B cell (primary cell): ENCODE measurements around the gene SYNE4. TPM values are rescaled to one million over a fixed set of nuclear protein-coding genes. Genes with fewer than 3 reads are reported as not detected.
A peak's percentile ranks its signal among the peaks of the same experiment; 100 is the strongest.

Source experiments
- ATAC-seq: fragments of 200-7000 bp; cut with Tn5 transposase; one replicate; pipeline ENCODE4 v1.10.0; 2021; ENCODE audit warnings: low read depth, mild to moderate bottlenecking, moderate number of reproducible peaks, moderate library complexity
- CTCF ChIA-PET: fragments of 350-600 bp; sonication (Branson Sonifier 250); formaldehyde crosslinking; loops from one replicate; lab custom pipeline; 2021; ENCODE audit warnings: antibody characterized with exemption, inconsistent platforms; lab: Charles Lee
- POLR2A ChIA-PET: fragments of 350-600 bp; sonication (Branson Sonifier 250); formaldehyde crosslinking; loops from one replicate; lab custom pipeline; 2021; ENCODE audit warnings: antibody characterized with exemption; lab: Charles Lee
- DNase-seq: peaks from one replicate; pipeline ENCODE4 v3.0.0; 2013
- H2AFZ ChIP-seq: 2 replicates; pipeline ENCODE4 v1.6.1; 2012; ENCODE audit warnings: mild to moderate bottlenecking, low read depth, low read length; ENCODE audit not compliant: insufficient read depth, poor library complexity, severe bottlenecking
- H3K27ac ChIP-seq, 2 donors: 1 replicate in 1 of 2; 2 replicates in 1 of 2; pipeline ENCODE4 v1.5.1; 2012 to 2013; ENCODE audit warnings: low read length in 2 of 2, mild to moderate bottlenecking in 2 of 2, moderate library complexity in 1 of 2
- H3K27me3 ChIP-seq, 4 experiments: fragments of 200-600 bp in 1 of 4; sonication (generic) in 1 of 4; replicated peaks in 1 of 4; 1 replicate in 2 of 4; 2 replicates in 2 of 4; pipeline versions ENCODE4 v1.6.1 to v1.7.0; 2013 to 2016; ENCODE audit warnings: low read length in 3 of 4, mild to moderate bottlenecking in 2 of 4, mixed read lengths in 1 of 4, moderate library complexity in 1 of 4; ENCODE audit not compliant: insufficient read depth in 4 of 4, control insufficient read depth in 3 of 4; ENCODE audit errors: control extremely low read depth in 1 of 4
- H3K36me3 ChIP-seq, 2 experiments: replicated peaks in 1 of 2; 1 replicate in 1 of 2; 2 replicates in 1 of 2; pipeline versions ENCODE4 v1.6.1 to v1.7.1; 2013; ENCODE audit warnings: low read length in 1 of 2; ENCODE audit not compliant: insufficient read depth in 2 of 2, control insufficient read depth in 1 of 2; ENCODE audit errors: control extremely low read depth in 1 of 2, extremely low read depth in 1 of 2
- H3K4me1 ChIP-seq, 2 donors: fragments of 200-600 bp in 1 of 2; sonication (generic) in 1 of 2; 1 replicate in 1 of 2; 2 replicates in 1 of 2; pipeline versions ENCODE4 v1.5.1 to v1.6.1; 2013 to 2017; ENCODE audit warnings: low read length in 2 of 2; ENCODE audit not compliant: control insufficient read depth in 2 of 2, insufficient read depth in 2 of 2
- H3K4me2 ChIP-seq: replicated peaks from 2 replicates; pipeline ENCODE3; 2012; ENCODE audit warnings: mild to moderate bottlenecking, low read depth, low read length; ENCODE audit not compliant: poor library complexity, severe bottlenecking
- H3K4me3 ChIP-seq, 5 experiments: fragments of 200-600 bp in 1 of 5; sonication (generic) in 1 of 5; 1 replicate in 3 of 5; 2 replicates in 2 of 5; pipeline versions ENCODE4 v1.5.1 to v1.7.0; 2011 to 2016; ENCODE audit warnings: low read length in 4 of 5, mild to moderate bottlenecking in 4 of 5, low read depth in 2 of 5, control low read depth in 1 of 5, moderate library complexity in 1 of 5; ENCODE audit not compliant: insufficient read depth in 1 of 5; ENCODE audit errors: control extremely low read depth in 1 of 5, extremely low read depth in 1 of 5
- H3K79me2 ChIP-seq: fragments of 200-600 bp; sonication (generic); one replicate; pipeline ENCODE4 v1.6.0; 2016; ENCODE audit warnings: low read length; ENCODE audit not compliant: control insufficient read depth, insufficient read depth
- H3K9ac ChIP-seq: fragments of 200-600 bp; sonication (generic); 2 replicates; pipeline ENCODE4 v1.6.1; 2017; ENCODE audit warnings: mild to moderate bottlenecking, low read length, moderate library complexity
- H3K9me3 ChIP-seq, 3 donors: one replicate each; pipeline versions ENCODE4 v1.6.1 to v1.7.1; 2013; ENCODE audit warnings: low read length in 2 of 3; ENCODE audit not compliant: control insufficient read depth in 2 of 3, insufficient read depth in 1 of 3; ENCODE audit errors: control extremely low read depth in 1 of 3
- H4K20me1 ChIP-seq: 2 replicates; pipeline ENCODE4 v1.6.0; 2012; ENCODE audit warnings: mild to moderate bottlenecking, low read length; ENCODE audit not compliant: insufficient read depth, control insufficient read depth, poor library complexity, severe bottlenecking
- H3K27ac Mint-ChIP-seq: one replicate; pipeline ENCODE4 v1.8.0; 2021; ENCODE audit warnings: mixed read lengths
- H3K27me3 Mint-ChIP-seq: one replicate; pipeline ENCODE4 v1.8.0; 2021; ENCODE audit warnings: mixed read lengths
- H3K4me1 Mint-ChIP-seq: one replicate; pipeline ENCODE4 v1.8.0; 2021; ENCODE audit warnings: mixed read lengths
- H3K4me3 Mint-ChIP-seq: one replicate; pipeline ENCODE4 v1.8.0; 2021; ENCODE audit warnings: mixed read lengths
- H3K9me3 Mint-ChIP-seq: one replicate; pipeline ENCODE4 v1.8.0; 2022; ENCODE audit warnings: mixed read lengths; ENCODE audit not compliant: insufficient read depth
- EZH2 ChIP-seq: IDR thresholded peaks from 2 replicates; pipeline ENCODE4 v1.6.1; 2012; ENCODE audit warnings: borderline replicate concordance, low read depth, mild to moderate bottlenecking, moderate library complexity, low read length; ENCODE audit not compliant: insufficient read depth, poor library complexity, severe bottlenecking
- WGBS: methylation state at CpG from one replicate; pipeline ENCODE4 v1.1.5; 2013; ENCODE audit warnings: missing lambda C conversion rate; ENCODE audit not compliant: insufficient coverage; 5-methylcytosine and 5-hydroxymethylcytosine counted together
- intact Hi-C: fragments of 100-400 bp; cut with micrococcal nuclease; formaldehyde crosslinking; loops from one replicate; pipeline ENCODE4 v1.10.0; 2022
- polyA plus RNA-seq: library from polyadenylated mRNA; depleted of rRNA; stranded (reverse); fragments of >200 nt; gene quantifications from 2 replicates; pipeline ENCODE4 v1.2.3, GENCODE V29; 2012
- total RNA-seq, 2 donors: library from RNA; stranded (reverse); fragments of 120-200 nt in 1 of 2; gene quantifications; 1 replicate in 1 of 2; 2 replicates in 1 of 2; pipeline versions ENCODE4 v1.2.3 to v1.2.4, GENCODE V29; 2013 to 2022
- TF ChIP-seq, protein P1 (sequence below): fragments of 200-600 bp; IDR thresholded peaks from one replicate; pipeline ENCODE4 v1.8.0; 2022; ENCODE audit warnings: antibody characterized with exemption, mild to moderate bottlenecking

SYNE4 gene
- total and polyA plus RNA-seq, 2 donors (not counting 1 experiment from before 2014, with no cell fraction given) = 2.3 to 2.4 TPM

DNA sequence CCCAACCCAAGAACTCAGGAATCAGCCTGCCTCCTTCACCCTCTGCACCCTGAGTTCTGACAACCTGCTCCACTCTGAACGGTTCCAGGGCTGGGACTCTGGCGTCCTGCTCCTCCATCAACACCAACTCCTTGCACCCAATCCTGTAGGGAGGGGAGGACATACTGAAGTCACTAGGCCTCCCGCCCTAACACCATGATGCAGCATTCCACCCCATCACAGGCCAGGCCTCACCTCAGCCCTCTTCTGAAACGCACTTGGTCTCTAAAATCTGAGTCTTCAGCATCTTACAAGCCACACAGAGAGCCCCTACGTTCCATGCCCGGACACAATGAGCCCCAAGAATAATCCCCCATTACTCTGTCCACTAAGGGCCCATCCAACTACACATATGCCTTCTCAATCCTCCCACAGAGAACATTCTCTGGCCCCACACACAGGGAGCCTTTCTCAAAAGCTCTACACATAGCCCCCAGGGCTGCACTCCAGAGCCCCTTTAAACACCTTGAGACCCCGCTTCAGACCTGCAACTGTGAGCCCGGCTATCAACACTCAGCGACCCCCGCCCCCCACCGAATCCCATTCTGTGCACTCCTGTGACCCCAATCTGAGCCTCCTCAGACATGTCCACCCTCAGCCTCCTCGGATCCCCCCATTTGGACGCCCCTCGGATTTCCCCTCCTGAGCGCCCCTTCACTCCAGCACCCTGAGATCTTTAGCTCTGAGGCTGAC lies 4.8 kb upstream of the SYNE4 start:
- Histone ChIP-seq H3K9me3 (no peaks in the 10 kb centered on the region), H3K9ac (peak overlapping the region; percentile 85), H3K4me3 (peak overlapping the region; percentile 67 to 94 (median 72)), H2AFZ (peak overlapping the region; percentile 94), H3K36me3 (no peaks in the 10 kb centered on the region), H3K27me3 (peaks cover 0 to 12% (median 1%) of the 10 kb centered on the region in 4 experiments), H3K4me2 (peak overlapping the region; percentile 92), H4K20me1 (no peaks in the 10 kb centered on the region), H3K27ac (peak overlapping the region; percentile 70 to 86), H3K4me1 (peaks cover 20 to 27% of the 10 kb centered on the region in 2 donors), H3K79me2 (peaks cover 13% of the 10 kb centered on the region)
- ChIA-PET CTCF (interaction anchor here (1.4 kb wide), 1 partner anchor 19 kb away, joined by 4 read pairs; the partner anchor contains the start of gene SDHAF1), POLR2A (interaction anchor here (0.6 to 1.7 kb wide), 4 partner anchors 20 to 361 kb away, joined by 4 to 9 read pairs (median 6); partner anchors contain the start of genes POLR2I and THAP8)
- no peak for DNase-seq
- no peak for ATAC-seq
- TF ChIP-seq, protein P1, sequence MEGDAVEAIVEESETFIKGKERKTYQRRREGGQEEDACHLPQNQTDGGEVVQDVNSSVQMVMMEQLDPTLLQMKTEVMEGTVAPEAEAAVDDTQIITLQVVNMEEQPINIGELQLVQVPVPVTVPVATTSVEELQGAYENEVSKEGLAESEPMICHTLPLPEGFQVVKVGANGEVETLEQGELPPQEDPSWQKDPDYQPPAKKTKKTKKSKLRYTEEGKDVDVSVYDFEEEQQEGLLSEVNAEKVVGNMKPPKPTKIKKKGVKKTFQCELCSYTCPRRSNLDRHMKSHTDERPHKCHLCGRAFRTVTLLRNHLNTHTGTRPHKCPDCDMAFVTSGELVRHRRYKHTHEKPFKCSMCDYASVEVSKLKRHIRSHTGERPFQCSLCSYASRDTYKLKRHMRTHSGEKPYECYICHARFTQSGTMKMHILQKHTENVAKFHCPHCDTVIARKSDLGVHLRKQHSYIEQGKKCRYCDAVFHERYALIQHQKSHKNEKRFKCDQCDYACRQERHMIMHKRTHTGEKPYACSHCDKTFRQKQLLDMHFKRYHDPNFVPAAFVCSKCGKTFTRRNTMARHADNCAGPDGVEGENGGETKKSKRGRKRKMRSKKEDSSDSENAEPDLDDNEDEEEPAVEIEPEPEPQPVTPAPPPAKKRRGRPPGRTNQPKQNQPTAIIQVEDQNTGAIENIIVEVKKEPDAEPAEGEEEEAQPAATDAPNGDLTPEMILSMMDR = no peak
- no peak for TF ChIP-seq EZH2
- Mint-ChIP-seq H3K27ac (peak overlapping the region; percentile 93), H3K4me3 (peak overlapping the region; percentile 99), H3K27me3 (no peaks in the 10 kb centered on the region), H3K4me1 (peaks cover 31% of the 10 kb centered on the region), H3K9me3 (no peaks in the 10 kb centered on the region)
- intact Hi-C loops = loop anchor here (1.0 kb wide), 6 partner anchors 18 to 268 kb away; partner anchors contain the start of genes PSENEN, SDHAF1, TBCB and THAP8
- 34% methylated on average over 14 of the region's 15 CpGs for WGBS

DNA sequence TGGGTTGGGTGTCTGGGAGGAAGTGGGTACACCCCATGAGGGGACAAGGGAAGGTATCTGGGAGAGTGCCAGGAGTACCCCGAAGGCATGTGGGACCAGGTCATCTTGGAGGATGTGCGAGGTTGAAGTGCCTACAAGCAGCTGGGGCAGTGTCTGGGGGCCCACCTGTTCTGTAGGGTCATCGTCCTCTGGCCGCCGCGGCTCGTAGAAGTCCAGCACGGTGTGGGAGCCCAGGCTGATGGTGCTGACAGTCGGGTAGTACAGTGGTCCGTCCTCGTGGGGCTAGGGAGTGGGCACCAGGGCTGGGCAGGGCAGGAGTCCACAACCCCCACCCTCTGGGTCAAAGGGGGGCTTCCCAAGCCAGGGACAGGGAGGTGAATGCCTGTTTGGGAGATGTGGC lies 1.8 kb upstream of the SYNE4 start:
- Mint-ChIP-seq H3K4me1 (peaks cover 28% of the 10 kb centered on the region), H3K27ac (no peak overlapping the region), H3K4me3 (peak overlapping the region; percentile 55), H3K27me3 (no peaks in the 10 kb centered on the region), H3K9me3 (no peaks in the 10 kb centered on the region)
- 96% methylated on average over 8 of the region's 11 CpGs for WGBS
- no peak overlapping the region for H3K9ac ChIP-seq
- POLR2A ChIA-PET = no interaction called here
- DNase-seq (no peak), ATAC-seq (no peak)
- no peak overlapping the region for H2AFZ ChIP-seq
- no peaks in the 10 kb centered on the region for H3K36me3 ChIP-seq
- CTCF ChIA-PET = no interaction called here
- H3K27ac ChIP-seq = no peak overlapping the region
- intact Hi-C loops = no loop called here
- H3K27me3 ChIP-seq = peaks cover 0 to 12% (median 1%) of the 10 kb centered on the region in 4 experiments
- peaks cover 13% of the 10 kb centered on the region for H3K79me2 ChIP-seq
- no peak overlapping the region for H3K4me2 ChIP-seq
- no peaks in the 10 kb centered on the region for H3K9me3 ChIP-seq
- no peak overlapping the region for H3K4me3 ChIP-seq
- H4K20me1 ChIP-seq = no peaks in the 10 kb centered on the region
- no peak for TF ChIP-seq EZH2
- TF ChIP-seq, protein P1 = no peak
- H3K4me1 ChIP-seq = peaks cover 20 to 27% of the 10 kb centered on the region in 2 donors
